NCI-H82 treated with DMSO at 0.1 percent for 48 hours (cell line): Measurements from ENCODE around the gene SIDT2.
"Not testable (repeated sequence)": the region's sequence is repeated elsewhere in the genome, so short reads cannot be mapped to it uniquely, and the experiment has no call there.

Experiments
- DNase-seq: peaks from one replicate; lab custom pipeline; 2025; ENCODE audit not compliant: unreplicated experiment; lab: John Stamatoyannopoulos, UW

Gene SIDT2

DNA sequence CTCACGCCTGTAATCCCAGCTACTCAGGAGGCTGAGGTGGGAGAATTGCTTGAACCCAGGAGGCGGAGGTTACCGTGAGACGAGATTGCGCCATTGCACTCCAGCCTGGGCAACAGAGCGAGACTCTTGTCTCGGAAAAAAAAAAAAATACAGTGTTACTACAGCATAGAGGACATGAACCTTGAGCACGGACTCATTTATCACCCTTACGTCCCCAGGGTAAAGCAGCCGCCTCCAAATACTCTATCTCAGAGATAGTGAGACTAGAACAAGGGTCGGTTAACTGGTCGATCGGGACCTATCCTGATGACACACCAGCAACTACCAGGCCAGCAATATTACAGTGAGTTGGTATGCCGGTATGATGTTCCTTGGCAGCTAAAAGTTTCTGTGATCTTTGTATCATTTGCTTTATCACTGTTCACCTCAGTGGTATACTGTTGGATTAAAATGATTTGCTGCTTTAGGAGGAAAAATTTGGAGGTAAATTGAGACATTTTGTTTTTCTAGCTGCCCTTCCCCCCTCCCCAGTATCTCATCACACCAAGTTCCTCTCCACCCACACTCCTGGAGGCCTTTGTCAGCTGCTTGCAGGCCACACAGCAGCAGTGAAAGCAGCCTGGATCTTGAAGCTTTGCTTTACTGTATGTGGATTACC is 7.0 kb upstream of the SIDT2 start:
- no peak for DNase-seq

DNA sequence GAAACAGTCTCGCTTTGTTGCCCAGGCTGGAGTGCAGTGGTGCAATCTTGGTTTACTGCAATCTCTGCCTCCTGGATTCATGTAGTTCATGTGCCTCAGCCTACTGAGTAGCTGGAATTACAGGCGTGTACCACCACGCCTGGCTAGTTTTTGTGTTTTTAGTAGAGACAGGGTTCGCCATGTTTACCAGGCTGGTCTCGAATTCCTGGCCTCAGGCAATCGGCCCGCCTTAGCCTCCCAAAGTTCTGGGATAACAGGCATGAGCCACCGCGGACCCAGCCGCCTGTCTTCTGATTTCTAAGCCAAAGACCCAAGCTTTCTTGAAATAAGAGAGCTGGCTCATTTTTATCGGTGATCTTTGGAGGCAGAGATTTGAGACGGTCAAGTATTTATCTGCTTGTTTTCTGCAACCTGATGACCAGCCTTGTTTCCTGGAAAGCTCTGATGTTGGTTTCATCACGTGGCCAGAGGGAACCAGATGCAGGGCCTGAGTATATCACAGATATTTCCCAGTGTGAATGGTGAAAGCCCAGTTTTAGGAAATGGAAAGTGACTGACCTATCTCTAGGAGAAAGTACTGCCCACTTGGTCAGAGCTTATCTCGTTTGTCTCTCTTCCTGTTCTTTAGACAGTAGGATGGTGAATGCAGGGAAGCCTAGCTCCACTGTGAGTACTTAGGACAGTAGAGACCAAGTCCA is 5.7 kb upstream of the SIDT2 start:
- DNase-seq, result no peak

DNA sequence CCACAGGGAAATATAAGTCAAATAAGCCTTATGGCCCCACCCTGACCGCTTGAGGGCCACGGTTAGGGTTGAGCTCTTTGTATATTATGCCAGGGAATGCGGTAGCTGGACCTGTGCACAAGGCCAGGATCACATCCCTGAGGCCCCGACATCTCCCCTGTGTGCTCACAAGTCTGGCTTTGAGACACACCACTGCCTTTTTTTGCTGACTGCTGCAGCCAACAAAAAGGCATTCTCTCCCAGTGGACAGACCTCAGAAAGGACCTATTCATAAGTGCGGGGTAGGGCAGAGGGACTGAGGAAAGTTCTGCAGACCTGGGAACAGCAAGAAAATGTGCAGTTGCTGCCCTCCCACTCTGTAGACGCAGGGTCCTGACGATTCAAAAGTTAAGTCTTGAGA is 3.4 kb upstream of the SIDT2 start:
- DNase-seq, result no peak

DNA sequence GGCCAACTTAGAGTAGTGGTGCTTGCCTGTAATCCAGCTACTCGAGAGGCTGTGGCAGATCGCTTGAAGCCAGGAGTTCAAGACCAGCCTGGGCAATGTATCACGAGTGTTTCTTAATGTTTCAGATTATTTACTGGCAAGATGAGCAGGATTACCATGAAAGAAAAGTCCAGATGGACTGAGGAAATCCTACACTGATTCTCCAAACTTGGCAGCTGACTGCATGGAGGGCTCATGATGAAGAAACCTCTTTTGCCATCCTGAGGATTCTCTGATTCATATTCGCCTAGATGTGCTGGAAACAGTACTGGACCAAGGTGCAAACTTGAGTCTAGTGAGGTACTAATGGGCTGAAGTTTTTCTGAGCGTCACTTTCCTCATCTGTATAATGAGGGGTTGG is 2.8 kb upstream of the SIDT2 start:
- DNase-seq, result no peak

DNA sequence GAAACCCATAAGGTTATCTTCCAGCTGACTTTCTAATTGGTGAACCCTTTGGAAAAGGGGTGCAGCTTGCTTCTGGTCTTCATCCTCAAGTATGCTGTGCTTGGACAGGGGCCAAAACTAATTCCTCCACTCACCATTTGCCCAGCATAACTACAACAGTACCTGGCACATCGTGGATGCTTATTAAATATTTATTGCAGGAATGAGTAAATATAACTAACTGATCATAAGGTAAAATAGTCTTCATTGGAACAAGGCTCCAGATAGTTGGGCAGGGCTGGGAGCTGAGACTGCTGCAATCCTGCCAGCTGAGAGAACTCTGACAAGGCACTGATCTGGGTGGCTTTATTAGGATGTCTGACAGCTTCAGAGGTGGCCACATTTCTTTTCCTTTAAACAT is 2.4 kb upstream of the SIDT2 start:
- no peak for DNase-seq

DNA sequence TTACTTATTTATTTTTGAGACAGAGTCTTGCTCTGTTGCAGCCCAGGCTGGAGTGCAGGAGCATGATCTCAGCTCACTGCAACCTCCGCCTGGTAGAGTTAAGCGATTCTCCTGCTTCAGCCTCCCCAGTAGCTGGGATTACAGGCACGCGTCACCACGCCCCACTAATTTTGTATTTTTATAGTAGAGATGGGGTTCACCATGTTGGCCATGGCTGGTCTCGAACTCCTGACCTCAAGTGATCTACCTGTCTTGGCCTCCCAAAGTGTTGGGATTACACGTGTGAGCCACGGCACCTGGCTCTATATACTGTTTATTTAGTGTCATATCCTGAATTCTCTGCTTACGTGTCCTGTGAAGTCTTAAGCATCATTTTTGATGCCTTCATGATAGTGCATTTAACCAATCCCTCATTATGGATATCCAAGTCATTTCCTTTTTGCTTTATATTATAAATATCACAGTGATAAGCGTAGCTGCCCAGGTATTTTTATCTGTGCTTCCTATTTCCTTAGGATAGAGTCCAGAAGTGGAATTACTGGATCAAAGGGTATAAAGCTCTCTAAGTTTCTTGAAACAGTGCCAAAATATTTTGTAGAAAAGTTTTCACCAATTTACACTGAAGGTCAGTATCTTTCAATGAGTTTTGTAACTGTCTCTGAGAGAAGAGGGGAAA is 871 bp upstream of the SIDT2 start:
- DNase-seq, result no peak

DNA sequence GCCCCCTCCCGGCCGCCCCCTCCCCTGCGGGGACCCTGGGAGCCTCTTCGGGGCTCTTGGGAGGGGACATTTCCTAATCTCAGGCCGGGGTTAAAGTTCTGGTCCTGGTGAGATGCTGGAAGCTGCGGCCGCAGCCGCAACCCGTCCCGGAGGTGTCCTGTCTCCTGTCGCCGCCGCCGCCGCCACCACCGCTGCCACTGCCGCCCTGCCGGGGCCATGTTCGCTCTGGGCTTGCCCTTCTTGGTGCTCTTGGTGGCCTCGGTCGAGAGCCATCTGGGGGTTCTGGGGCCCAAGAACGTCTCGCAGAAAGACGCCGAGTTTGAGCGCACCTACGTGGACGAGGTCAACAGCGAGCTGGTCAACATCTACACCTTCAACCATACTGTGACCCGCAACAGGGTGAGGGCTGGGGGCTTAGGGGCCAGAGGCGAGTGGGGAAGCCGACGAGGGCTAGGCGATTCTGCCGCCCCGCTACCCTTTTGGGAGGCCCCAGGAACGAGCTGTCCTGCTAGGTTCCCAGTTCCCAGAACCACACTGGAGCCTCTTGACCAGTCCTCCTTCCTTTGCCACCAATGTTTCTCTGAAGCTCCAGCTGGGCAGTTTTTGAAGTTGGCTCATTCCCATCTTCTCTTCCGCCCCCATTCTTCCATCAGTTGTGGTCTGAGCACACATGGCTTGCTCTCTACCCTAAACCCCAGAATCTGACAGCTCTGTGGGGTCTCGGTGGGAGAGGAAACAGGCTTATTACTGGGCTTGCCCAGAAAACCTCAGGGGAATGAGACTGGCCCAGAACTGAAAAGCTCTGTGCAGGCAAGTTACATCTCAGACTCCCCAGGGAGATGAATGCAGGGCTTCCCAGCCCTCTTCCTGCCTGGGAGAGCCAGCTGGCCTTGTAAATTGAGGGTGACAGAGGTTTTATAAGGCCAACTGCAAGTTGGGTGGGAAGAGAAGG is 781 bp downstream of the SIDT2 start:
- DNase-seq, result peak; percentile 10

DNA sequence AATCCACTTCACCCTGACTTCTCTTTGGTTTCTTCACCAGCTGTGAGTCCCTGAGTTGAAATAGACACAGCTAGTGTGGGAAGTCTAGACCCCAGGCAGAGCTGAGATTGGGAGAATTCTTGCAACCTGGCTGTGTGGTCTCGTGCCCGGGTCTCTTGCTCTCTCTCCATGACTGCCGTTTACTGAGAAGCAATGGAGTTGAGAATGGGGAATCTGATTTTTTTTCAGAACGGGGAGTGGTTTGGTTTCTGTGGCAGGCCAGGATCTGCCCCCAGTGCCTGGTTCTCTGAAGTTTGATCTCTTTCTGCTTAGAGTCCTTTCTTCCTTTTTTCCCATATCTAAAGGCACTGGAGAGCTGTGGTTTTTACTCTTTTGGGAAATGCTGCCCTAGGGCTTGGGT is 1.5 kb downstream of the SIDT2 start:
- no peak for DNase-seq

DNA sequence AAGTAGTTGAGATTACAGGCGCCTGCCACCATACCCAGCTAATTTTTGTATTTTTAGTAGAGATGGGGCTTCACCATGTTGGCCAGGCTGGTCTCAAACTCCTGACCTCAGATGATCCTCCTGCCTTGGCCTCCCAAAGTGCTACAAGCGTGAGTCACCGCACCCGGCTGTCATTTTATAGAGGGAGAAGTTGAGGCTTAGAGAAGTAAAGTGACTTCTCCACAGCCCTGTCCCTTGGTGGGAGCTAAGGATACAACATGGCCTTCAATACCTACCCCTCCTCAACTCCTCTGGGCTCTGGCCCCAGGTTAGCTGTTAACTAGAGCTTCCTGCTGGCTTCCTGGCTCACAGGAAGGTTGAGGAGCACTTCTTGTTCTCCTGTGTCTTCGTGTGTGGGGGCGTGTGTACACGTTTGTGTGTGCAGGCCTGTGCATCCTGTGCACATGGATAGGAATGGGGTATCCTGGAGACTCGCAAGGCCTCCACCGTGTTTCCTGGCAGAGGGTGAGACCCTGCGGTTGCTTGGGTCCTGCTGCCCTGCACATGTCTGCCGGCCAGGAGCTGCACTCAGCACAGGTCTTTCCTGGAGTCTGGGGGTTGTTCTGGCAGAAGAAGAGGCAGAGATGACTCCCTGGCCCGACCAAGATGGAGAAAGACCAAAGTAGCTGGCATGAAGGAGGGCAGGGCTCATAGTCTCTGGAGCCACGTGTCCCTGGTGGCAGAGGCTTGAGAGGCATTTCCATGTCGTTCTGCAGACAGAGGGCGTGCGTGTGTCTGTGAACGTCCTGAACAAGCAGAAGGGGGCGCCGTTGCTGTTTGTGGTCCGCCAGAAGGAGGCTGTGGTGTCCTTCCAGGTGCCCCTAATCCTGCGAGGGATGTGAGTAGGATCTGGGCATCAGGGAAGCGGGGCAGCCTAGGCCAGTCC is 2.4 kb downstream of the SIDT2 start:
- DNase-seq, result peak; percentile 12

DNA sequence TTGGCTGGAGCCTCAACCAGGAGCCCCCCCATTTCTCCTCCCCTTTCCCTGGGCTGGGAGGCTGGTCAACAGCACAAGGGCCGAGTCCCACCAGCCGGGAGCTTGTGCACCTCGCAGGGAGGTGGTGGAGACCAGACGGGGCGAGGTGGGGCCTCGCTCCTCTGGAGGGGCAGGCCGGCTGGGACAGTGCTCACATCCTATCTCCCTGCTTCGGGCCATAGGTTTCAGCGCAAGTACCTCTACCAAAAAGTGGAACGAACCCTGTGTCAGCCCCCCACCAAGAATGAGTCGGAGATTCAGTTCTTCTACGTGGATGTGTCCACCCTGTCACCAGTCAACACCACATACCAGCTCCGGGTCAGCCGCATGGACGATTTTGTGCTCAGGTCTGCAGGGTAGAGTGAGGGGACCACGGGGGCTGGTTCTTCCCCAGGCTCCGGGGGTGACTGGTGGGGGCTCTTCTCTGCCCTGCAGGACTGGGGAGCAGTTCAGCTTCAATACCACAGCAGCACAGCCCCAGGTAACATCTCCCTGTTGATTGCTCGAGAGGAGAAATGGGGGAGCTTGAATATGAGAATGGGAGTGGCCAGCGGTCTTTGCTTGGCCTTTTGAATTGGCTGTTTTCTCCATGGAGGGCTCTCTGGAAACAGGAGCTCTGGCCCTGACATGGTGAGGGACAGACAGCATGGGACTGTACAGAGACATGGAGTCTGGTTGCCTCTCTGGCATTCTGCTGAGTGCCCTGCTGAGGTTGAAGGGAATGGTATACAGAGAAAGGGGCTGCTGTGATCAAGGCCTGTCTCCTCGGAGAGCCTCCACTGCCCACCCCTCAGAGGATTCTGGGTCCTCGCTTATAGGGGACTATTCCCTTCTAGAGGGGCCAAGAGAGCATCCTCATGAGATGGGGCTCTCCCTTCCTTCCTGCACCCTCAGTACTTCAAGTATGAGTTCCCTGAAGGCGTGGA is 3.3 kb downstream of the SIDT2 start:
- DNase-seq, result no peak

DNA sequence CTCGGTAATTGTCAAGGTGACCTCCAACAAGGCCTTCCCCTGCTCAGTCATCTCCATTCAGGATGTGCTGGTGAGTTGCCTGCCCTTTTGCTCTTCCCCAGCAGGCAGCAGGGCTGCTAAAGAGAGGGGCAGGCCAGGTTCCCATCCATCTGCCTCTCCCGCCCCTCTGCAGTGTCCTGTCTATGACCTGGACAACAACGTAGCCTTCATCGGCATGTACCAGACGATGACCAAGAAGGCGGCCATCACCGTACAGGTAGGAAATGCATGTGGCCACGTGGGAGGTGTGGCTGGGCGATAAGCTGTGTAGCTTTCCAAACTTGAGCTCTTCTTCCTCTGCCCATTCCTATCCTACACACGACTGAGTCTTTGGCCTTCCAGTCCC is 4.0 kb downstream of the SIDT2 start:
- no peak for DNase-seq

DNA sequence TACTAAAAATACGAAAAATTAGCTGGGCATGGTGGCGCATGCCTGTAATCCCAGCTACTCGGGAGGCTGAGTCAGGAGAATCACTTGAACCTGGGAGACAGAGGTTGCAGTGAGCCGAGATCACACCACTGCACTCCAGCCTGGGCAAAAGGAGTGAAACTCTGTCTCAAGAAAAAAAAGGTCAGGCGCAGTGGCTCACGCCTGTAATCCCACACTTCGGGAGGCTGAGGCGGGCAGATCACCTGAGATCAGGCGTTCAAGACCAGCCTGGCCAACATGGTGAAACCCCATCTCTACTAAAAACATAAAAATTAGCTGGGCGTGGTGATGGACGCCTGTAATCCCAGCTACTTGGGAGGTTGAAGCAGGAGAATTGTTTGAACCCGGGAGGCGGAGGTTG is 4.6 kb downstream of the SIDT2 start:
- DNase-seq, result not testable (repeated sequence)

DNA sequence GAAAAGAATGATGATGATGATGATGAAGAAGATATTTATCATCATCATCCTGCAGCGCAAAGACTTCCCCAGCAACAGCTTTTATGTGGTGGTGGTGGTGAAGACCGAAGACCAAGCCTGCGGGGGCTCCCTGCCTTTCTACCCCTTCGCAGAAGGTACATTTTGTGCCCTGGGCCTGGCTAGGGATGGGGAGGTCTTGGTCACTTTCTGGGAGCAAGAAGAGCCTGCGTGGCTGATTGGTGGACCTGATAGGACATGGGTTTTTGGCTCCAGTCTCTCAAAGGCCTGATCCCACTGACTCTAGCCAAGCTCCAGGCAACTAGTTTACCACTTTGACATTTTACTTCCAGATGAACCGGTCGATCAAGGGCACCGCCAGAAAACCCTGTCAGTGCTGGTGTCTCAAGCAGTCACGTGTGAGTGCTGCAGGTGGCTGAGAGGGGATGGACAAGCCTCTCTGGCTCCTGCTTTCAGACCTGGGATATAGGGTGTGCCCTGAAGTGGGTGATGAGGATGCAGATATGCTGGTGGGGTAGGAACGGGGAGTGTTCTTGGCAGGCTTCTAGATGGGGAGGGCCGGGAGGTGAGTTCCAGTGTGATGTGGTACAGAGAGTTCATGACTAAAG is 5.3 kb downstream of the SIDT2 start:
- no peak for DNase-seq

DNA sequence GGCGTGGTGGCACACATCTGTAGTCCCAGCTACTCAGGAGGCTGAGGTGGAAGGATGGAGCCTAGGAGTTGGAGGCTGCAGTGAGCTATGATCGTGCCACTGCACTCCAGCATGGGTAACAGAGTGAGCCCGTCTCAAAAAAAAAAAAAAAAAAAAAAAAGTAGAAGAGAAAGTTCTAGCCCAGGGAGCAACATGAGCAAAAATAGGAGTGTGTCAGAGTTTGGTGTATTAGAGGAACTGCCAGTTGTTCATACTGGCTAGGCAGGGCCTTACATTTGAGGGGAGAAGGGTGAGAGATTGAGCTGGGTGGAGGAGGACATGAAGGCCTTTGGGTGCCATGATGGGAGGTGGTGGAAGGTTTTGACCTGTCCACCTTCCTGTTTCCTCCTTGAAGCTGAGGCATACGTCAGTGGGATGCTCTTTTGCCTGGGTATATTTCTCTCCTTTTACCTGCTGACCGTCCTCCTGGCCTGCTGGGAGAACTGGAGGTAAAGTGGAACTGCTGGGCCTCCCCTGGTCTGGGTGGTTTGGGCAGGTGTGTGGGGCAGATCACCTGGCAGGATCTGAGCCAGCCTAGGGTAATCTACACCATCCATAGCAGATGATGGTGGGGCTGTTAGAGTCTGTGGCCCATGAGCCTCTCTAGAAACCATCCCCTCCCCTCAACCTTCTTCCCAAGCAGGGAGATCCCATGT is 7.3 kb downstream of the SIDT2 start:
- no peak for DNase-seq

DNA sequence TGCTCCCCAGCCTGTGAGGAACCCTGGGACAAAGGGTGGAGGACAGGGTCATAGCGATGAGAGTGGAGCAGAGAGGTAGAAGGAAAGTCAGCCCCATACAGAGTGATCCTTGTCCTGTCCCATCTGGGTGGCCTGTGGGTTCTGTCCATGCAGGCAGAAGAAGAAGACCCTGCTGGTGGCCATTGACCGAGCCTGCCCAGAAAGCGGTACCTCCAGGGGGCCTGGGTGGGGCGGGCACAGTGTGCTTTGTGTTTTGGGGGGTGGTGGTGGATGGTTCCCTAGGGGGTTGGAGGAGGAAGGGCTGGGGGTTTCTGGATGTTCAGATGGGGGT is 7.9 kb downstream of the SIDT2 start:
- no peak for DNase-seq

DNA sequence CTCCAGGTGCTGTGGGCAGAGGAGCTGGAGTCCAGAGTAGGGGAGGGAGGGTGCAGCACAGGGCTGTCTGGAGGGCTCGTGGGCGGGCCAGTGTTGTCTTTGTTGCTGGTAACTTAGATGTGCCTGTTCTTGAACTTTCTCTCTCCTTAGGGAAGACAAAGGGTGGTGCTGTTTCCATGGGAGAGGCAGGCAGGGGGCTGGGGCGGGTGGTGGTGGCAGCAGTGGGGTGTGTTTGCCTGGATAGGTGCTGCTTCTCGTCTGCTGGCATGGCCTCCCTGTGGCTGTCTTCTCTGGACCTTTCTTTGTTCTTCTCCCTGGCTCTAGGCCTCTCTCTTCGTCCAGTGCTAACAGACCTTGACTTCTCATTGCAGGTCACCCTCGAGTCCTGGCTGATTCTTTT is 8.5 kb downstream of the SIDT2 start:
- no peak for DNase-seq

DNA sequence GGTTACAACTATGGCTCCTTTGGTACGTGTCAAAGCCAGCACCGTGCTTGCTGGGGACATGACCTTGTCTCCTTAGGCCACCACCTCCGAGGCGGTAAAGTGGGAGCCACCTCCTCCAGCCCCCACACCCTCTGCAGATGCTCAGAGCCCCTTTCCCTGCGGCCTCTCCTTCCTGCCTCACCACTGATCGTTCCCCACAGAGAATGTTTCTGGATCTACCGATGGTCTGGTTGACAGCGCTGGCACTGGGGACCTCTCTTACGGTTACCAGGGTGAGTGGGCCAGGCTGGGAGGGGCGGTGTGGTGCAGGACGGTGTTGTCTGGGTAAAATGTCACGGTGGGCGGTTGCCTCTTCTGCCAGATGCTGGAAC is 8.9 kb downstream of the SIDT2 start:
- no peak for DNase-seq

DNA sequence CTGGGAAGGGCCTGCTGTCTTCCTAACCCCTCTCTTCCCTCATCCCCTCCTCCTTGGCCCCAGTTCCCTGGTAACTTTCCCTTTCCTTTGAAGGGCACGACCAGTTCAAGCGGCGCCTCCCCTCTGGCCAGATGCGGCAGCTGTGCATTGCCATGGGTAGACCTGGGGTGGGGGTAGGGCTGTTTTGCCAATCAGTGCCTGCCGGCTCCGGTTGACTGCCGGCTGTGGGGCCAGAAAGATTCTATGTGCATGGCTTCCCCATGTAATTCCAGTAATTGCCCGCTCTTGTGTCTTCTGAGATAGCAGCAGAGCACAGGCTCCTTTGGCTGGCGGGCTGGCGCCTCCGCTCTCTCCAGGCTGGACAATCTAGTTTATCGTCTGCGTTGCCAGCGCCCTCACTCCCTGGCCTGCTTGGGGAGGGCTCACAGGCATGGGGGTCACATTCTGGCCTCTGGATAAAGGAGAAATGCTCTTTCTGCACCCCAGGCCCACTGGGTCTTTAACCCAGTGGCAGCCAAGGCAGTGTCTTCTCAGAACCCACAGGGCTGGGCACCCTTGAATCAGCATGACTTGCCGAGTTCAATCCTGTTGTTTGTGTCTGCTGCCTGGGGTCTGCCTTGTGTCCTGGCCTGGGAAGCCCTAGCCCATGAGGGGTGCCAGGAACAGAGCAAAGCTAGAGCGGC is 9.4 kb downstream of the SIDT2 start:
- DNase-seq, result no peak
